GM21360 (cell line): ENCODE results near the gene CFLAR.

Source experiments
- ATAC-seq: cut with Tn5 transposase; IDR thresholded peaks from one replicate; pipeline ENCODE4 v1.9.1; 2021; ENCODE audit warnings: mild to moderate bottlenecking, moderate library complexity; ENCODE audit not compliant: unreplicated experiment

CFLAR gene

GRCh38 chr2:201205515-201205849 is 89.5 kb downstream of the CFLAR start:
- ATAC-seq, result no peak

GRCh38 chr2:201208563-201209252 is 92.7 kb downstream of the CFLAR start:
- peak; percentile 76 for ATAC-seq

- ATAC-seq, result no peak
Observed at GRCh38 chr2:201215963-201216362, 100.0 kb downstream of the CFLAR start.

GRCh38 chr2:201216918-201217317 is 101.0 kb downstream of the CFLAR start:
- ATAC-seq, result no peak

- no peak for ATAC-seq
Observed at GRCh38 chr2:201218780-201219179, 102.8 kb downstream of the CFLAR start.

- no peak for ATAC-seq
Observed at GRCh38 chr2:201219328-201220096, 103.5 kb downstream of the CFLAR start.

- no peak for ATAC-seq
Observed at GRCh38 chr2:201220102-201220570, 104.2 kb downstream of the CFLAR start.

- ATAC-seq, result peak; percentile 80
Observed at GRCh38 chr2:201223089-201224073, 107.4 kb downstream of the CFLAR start.
